Measurements from ENCODE around the gene UVRAG. TPM values are rescaled to one million over a fixed set of nuclear protein-coding genes. Genes with fewer than 3 reads are reported as not detected.

UVRAG gene
- total and polyA plus RNA-seq, 2 of the 13 experiments (the other 11 are each of a cell fraction or from before 2014, with no cell fraction given) = 9.7 to 17.3 TPM

DNA sequence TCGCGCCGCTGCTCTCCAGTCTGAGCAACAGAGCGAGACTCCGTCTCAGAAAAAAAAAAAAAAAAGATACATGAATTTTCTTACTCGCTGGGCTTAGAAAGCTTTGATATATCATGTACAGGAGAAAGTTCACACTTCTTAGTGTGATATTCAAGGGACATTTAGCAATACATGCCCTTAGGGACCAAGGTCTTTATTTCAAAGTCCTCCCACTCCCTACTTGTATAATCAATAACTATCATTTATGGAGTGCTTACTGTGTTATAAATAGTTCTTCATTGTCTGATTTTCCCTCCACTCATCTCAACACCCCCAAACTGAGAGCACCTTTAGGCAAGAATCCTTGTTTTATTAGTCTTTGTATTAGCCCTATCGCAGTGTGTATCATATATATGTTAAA, 103.3 kb downstream of the UVRAG start (continued):
- TF ChIP-seq ZNF280B (CRISPR knock-in tag; IDR thresholded peaks at IDR 0.05; ENCODE audit: borderline replicate concordance) (no peak), ZFP90 (CRISPR knock-in tag; IDR thresholded peaks at IDR 0.05; ENCODE audit: borderline replicate concordance) (no peak), RORA (CRISPR knock-in tag; IDR thresholded peaks at IDR 0.05) (no peak), ZNF136 (CRISPR knock-in tag; IDR thresholded peaks at IDR 0.05; ENCODE audit: low read depth) (no peak), HDAC2 (CRISPR knock-in tag; IDR thresholded peaks at IDR 0.05) (no peak), ZNF124 (CRISPR knock-in tag; IDR thresholded peaks at IDR 0.05) (no peak), ZNF691 (CRISPR knock-in tag; IDR thresholded peaks at IDR 0.05; ENCODE audit: borderline replicate concordance, low read depth) (no peak), ZNF670 (CRISPR knock-in tag; IDR thresholded peaks at IDR 0.05; ENCODE audit: borderline replicate concordance) (no peak), NR2F2 (IDR thresholded peaks at IDR 0.05; ENCODE audit: borderline replicate concordance, low read depth) (no peak), ETV5 (CRISPR knock-in tag; IDR thresholded peaks at IDR 0.05; ENCODE audit: borderline replicate concordance) (no peak), ZBTB42 (CRISPR knock-in tag; IDR thresholded peaks at IDR 0.05) (no peak), ZNF644 (CRISPR knock-in tag; IDR thresholded peaks at IDR 0.05; ENCODE audit: low read depth) (no peak)
- TF ChIP-seq, protein P1, sequence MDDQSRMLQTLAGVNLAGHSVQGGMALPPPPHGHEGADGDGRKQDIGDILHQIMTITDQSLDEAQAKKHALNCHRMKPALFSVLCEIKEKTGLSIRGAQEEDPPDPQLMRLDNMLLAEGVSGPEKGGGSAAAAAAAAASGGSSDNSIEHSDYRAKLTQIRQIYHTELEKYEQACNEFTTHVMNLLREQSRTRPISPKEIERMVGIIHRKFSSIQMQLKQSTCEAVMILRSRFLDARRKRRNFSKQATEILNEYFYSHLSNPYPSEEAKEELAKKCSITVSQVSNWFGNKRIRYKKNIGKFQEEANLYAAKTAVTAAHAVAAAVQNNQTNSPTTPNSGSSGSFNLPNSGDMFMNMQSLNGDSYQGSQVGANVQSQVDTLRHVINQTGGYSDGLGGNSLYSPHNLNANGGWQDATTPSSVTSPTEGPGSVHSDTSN (CRISPR knock-in tag; IDR thresholded peaks at IDR 0.05; ENCODE audit: borderline replicate concordance) = no peak

Measured in HepG2 (cell line).